GM19452 (cell line): ENCODE measurements around the gene VASP.
"Not testable (repeated sequence)": the region's sequence is repeated elsewhere in the genome, so short reads cannot be mapped to it uniquely, and the experiment has no call there.

Source experiments
- ATAC-seq: cut with Tn5 transposase; IDR thresholded peaks from one replicate; pipeline ENCODE4 v1.9.1; 2021; ENCODE audit not compliant: unreplicated experiment

Gene VASP

DNA sequence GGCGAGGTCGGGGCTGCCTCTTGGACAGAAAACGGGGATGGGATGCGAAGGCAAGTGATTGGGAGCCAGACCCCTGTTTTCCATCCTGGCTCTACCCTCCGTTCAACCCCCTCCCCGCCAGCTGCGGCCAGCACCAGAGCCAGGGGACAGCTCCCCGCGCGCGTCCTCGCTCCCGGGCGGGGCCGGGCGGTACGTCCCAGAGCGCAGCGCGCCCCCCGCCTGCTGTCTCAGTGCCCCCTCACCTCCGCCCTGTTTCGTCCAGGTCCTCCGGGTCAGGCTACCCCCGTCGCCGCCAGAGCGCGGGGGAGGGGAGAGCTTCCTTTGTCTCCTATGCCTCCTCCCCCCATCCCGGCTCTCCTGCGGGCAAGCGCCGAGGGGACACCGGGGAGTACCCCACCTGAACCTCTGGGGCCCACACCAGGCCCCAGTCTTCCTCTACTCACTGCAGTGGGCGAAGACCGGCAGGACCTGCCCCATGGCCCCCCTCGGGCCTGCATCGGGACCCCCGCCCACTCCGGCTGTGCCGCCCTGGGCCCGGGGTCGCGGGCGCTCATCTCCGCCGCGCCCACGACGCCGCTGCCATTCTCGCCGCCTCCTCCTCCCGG is 10.8 kb upstream of the VASP start:
- ATAC-seq: no peak

DNA sequence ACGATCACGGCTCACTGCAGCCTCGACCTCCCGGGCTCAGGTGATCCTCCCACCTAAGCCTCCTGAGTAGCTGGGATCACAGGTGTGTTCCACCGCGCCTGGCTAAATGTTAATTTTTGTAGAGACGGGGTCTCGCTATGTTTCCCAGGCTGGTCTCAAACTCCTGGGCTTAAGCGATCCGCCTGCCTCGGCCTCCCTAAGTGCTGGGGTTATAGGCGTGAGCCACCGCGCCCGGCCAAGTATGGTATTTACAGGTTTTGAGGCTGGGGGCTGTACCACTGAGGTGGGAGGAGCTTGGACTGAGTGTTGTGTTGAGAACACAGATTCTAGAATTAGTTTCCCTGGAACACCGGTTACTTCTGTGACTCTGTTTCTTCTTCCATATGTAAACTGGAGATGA is 9.5 kb upstream of the VASP start:
- no peak for ATAC-seq

DNA sequence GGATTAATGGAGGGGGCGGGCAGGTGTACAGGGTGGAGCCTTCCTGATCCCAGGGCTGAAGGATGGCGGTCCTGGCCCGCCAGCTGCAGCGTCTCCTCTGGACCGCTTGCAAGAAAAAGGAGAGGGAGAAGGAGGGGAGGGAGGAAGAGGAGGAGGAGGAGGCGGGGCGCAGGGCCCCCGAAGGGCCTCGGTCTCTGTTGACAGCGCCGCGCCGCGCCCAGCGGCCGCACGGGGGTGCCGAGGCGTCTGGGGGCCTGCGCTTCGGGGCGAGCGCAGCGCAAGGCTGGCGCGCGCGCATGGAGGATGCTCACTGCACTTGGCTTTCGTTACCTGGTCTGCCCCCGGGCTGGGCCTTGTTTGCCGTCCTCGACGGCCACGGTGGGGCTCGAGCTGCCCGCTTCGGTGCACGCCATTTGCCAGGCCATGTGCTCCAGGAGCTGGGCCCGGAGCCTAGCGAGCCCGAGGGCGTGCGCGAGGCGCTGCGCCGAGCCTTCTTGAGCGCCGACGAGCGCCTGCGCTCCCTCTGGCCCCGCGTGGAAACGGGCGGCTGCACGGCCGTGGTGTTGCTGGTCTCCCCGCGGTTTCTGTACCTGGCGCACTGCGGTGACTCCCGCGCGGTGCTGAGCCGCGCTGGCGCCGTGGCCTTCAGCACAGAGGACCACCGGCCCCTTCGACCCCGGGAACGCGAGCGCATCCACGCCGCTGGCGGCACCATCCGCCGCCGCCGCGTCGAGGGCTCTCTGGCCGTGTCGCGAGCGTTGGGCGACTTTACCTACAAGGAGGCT is 8.7 kb upstream of the VASP start, which contains the start of gene PPM1N:
Gene PPM1N, plus strand, starts transcription at position 33 of the 785 bp plus-strand sequence. Its CDS starts 30 bp downstream, at position 63.
- ATAC-seq: no peak

DNA sequence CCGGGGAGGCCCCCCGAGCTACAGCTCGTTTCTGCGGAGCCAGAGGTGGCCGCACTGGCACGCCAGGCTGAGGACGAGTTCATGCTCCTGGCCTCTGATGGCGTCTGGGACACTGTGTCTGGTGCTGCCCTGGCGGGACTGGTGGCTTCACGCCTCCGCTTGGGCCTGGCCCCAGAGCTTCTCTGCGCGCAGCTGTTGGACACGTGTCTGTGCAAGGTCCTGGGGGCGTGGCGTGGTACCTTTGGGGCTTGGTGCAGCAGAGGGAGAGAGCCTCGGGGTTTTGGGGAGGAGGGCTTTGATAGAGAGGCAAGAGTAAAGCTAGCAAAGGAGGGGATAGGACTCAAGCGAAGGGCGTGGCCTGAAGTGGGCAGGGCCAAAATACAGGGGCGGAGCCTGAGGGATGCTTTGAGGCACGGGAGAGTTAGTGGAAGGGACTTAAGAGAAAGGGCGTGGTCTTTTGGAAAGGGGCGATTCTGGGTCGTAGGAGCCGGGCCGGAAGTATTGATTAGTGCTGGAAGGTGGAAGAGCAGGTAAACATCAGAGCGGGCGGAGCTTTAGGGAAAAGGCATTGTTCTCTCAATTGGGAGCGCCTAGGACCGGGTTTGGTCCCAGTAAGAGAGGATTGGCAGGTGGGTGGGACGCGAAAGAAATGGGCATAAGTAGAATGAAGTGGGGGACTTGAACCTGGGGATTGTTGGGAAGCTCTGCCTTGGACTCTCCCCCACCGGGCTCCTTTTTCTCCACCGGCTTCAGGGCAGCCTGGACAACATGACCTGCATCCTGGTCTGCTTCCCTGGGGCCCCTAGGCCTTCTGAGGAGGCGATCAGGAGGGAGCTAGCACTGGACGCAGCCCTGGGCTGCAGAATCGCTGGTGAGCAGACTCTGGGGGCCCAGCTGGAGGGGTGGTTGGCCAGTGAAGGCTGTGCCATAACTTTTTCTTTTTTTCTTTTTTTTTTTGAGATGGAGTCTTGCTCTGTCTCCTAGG is 7.8 kb upstream of the VASP start:
- no peak for ATAC-seq

DNA sequence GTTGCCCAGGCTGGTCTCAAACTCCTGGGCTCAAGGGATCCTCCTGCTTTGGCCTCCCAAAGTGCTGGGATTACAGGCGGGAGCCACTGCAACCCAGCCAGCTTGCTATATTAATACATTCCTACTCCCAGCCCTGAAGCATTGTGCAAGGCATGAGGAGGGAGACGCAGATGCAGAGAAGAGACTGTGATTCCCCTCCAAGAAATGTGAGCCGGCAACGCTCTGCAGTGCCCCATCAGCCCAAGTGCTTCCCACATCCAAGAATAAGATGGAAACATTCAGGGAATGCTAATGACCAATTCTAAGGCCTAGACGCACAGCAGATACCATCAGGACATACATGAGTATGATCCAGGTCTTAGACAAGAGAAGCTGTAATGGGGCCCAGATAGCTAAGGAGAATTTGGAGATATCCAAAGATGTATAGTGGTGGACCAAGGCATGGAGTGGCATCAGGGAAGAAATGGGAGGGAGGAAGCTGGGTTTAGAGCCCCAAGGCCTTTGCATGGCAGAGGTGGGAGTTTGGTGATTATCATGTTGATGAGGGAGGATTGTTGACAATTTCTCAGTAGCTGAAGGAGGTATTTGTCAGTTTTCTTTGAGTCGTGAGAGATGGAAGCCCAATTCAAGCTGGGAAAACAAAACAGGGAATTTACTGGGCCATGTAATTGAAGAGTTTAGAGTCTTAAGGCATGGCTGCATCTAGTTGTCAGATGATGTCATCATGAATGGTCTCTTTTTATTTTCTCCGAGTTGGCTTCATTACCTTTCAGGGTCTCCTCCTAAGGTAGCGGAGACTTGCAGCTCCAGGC is 6.2 kb upstream of the VASP start:
- ATAC-seq: no peak

DNA sequence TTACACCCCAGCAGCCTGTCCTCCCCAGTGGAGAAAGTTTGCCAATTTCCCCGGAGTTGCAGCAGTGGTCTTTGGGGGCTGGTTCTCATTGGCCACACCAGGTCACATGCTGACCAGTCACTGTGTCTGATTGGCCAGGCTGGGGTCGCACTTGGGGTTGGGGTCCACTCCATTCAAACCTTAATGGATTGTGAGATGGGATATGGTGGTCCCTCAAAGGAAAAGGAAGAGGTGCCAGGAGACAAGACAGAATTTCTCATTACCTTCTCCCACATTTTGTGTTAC is 5.6 kb upstream of the VASP start:
- no peak for ATAC-seq

DNA sequence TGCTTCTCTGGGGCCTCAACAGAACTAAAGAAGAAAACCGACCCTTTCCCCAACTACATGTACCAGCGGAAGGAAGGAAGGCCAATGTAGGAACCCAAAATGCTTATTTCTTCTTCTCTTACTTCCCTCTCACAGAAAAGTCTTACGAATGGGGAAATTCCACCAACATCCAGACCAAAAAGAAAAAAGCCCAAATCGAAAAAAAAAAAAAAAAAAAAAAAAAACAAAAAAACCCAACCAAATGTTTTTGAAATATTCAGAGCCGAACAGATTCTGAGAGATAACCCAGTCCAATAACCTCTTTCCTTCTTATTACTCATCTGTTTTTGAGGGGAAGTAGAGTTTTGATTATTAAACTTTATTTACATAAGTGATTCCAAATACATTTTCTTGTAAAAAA is 5.2 kb upstream of the VASP start:
- ATAC-seq: no peak

DNA sequence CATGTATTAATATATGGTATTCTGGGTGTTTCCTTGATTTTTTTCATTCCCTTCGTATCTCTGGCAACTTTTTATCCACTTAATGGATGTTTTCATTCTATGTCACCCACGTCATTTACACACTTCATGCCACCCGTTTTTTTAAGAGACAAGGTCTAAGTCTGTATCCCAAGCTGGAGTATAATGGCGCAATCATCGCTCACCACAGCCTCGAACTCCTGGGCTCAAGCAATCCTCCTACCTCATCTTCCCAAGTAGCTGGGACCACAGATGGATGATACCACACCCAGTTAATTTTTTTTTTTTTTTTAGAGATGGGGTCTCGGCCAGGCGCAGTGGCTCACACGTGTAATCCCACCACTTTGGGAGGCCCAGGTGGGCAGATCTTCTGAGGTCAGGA is 3.4 kb upstream of the VASP start:
- no peak for ATAC-seq

DNA sequence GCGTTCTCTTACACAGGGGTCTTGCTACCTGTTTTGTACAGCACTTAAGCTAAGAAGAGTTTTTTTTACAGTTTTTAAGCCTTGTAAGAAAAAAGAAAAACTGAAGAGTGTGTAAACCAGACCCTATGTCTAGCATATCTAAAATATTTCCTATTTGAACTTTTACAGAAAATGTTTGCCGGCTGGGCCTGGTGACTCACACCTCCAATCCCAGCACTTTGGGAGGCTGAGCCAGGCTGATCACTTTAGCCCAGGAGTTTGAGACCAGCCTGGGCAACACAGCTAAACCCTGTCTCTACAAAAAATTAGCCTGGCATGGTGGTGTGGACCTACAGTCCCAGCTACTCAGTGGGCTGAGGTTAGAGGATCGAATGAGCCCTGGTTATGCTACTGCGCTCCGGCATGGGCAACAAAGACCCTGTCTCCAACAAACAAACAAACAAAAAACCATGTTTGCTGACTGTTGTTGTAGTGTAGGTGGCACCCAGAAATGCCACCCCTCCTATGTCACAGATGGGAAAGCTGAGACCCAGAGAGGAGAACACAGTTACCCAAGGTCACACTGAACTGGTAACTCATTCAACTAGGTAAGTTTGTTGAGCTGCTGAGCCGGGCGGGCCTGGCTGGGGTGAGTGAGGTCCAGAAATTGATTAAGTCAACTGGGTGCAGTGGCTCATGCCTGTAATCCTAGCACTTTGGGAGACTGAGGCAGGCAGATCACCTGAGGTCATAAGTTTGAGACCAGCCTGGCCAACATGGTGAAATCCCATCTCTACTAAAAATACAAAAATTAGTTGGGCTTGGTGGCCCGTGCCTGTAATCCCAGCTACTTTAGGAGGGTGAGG is 1.9 kb upstream of the VASP start:
- no peak for ATAC-seq

DNA sequence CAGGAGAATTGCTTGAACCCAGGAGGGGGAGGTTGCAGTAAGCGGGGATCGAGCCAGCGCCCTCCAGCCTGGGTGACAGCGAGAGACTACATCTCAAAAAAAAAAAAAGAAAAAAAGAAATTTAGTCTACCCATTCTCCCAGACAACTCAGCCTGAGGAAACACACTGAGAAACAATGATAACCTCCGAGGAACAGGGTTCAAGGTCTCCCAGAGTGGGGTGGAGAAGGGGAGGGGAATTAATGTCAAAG is 1.4 kb upstream of the VASP start:
- no peak for ATAC-seq

DNA sequence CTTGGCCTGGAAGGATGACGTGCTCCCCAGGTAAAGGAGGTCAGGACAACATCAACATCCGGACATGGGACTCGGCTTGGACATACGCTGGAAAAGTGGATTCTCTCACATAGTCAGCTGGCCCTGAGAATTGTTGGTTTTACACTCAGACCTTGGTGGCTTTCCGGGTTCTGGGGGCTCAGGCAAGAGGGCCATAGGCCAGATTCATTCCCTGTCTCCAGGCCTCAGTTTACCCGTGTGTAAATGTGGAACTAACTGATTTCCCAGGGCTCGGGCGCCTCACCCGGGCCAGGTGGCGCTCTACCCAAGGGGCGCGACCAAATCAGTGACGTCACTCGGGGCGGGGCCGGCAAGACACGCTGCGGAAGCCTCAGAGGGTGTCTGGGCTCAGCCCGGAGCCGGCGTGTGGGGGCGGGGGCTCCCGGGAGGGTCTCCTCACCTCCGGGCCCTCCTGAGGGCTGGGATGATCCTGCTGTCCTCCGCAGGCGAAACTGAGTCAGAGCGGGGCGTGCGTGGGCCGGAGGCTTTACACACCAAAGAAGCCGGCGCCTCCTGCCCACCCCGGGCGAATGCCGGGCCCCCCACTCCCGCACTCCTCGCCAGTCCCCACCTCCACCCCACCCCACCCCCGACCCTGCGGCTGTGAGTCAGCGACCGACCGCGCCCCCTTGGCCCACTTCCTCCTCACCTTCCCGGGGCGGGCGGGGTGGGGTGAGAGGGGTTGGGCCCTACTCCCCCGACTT is 862 bp upstream of the VASP start:
- ATAC-seq: peak; percentile 40

DNA sequence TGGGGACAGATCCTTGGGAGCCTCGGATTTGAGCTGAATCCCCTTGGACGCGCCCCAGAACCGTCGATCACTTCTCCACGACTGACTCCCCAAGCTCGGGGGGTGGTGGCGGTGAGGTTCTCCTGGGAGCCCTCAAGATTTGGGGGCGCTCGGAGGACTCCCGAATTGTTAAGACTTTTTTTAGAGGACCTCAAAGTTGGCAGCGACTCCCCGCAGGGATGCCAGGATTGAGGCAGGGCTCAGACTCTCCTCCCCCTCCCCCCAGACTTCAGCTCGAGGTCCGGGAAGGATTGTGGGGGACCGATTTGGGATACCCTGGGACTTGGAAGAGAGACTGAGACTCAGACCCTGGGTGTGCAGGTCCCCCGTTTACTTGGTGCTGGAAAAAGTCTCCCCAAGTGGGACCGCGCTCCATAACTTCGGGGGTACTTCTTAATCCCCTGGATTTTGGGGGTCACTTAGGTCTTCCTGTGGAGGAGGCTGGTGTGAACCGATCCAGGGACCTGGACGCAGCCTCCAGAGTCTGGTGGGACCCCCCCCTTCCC is 665 bp downstream of the VASP start:
- no peak for ATAC-seq

DNA sequence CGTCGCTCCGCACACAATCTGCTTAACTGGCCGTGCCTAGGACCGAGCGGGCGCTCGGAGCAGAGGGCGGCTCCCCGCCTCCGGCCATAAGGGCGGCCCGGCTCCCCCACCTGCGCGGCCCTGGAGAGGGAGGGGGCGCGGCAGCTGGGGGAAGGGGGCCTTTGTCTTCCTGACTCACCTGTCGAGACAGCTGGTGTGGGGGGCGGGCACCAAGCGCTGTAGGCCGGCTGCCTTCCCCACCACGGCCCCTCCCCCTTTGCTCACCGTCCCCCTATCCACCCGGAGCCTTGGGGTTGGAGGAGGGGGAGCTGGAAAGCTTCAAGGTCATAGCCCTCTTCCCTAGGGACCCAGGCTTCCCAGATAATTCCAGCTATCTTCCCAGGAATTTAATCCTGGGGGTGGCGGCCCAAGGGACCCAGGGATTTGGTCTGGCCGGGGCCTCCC is 1.2 kb downstream of the VASP start:
- ATAC-seq: no peak

DNA sequence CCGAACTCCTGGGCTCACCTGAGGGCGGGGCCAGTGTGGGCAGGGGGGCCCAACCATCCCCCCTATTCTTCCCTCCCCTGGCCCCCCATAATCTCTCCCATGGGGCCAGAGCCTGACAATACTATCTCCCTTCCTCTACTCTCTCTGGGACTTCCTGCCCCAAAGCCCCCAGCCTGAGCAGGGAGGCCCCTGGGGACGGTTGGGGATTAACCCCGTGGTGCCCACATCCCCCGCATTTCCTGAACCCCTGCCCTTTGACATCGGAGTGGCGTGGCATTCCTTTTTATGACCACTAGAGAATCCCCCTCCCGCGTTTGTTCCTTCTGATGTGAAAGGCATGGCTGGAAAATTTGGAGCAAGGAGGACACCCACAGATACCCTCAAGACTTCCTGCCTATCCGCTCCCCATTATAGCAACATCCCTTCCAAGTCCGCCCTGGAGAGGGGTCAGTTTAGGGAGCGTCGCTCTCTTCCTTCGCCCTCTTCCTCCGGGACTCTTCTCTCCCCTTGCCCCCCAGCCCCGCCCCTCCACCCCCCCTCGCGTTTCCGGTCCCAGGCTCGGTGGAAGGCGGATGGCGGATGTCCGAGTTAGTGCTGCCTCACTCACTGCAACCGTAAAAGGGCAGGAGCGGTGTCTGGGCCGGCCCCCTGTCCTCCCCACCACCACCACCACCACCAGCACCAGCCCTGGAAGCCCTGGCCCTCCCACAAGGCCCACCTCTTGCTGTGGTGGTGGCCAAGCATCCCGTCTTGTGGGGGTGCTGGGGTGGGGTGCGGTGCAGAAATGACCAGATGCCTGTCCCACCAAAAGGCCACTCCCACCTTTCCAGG is 1.8 kb downstream of the VASP start:
- ATAC-seq: no peak

DNA sequence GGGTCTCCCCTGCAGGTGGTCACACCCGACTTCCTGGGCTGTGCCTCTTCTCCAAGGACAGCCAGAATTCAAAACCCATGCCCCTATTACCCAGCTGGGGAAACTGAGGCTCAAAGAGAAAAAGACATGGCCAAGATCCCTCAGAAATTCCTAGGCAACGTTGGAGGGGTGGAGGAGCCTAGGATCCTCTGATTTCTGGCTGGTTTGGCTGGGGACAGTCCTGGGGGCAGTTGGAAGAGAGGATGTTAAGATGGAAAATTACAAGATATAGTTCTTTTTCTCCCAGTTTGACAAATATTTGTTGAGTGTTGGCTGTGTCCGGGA is 2.4 kb downstream of the VASP start:
- no peak for ATAC-seq

DNA sequence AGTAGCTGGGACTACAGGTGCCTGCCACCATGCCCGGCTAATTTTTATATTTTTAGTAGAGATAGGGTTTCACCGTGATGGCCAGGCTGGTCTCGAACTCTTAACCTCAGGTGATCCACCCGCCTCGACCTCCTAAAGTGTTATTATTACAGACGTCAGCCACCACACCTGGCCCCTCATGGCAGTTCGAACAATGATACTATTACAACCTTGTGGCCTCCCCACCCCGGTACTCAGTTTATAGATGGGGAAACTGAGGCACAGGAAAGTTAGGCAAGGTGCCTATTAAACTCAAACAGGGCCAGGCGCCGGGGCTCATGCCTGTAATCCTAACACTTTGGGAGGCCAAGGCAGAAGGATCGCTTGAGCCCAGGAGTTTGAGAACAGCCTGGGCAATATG is 3.1 kb downstream of the VASP start:
- ATAC-seq: not testable (repeated sequence)

DNA sequence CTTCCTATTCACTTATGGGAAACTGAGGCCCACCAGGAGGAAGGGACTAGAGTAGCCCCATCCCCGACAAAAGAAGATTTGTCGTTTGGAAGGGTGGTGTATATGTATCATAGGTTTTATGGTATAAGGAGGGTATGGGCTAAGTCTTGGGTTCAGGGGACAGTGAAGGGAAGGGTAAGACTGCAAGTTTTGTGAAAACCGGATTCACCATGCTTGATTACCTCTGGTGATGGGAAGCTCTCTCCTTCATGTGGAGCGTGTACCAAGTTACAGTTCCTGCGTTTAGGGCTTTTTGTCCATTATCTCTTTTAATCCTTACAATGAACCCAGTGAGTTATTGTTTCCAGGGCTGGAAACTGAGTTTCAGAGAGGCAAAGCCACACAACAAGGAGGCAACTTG is 3.8 kb downstream of the VASP start:
- no peak for ATAC-seq

DNA sequence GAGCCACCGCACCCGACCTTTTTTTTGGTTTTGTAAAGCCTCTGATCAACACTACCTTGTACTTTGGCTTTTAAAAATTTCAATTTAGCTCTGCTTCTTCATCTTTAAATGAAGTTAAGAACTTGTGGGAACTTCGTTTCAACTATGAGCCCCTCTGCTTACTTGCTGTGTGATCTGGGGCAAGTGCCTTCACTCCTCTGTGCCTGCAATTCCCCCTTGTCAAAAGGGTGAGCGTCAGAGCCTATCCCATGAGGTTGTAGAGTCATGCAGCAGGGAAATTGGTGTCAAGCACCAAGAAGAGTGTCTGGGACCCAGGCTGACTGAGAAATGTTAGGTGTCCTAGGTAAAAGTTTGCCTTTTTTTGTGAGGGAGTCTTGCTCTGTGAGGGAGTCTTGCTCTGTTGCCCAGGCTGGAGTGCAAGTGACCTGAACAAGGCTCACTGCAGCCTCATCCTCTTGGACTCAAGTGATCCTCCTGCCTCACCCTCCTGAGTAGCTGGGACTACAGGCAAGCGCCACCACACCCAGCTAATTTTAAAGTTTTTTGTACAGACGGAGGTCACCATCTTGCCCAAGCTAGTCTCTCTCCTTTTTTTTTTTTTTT is 5.7 kb downstream of the VASP start:
- ATAC-seq: no peak
